Bronchial epithelial cell (primary cell): ENCODE measurements around the gene CHD1. TPM values are rescaled to one million over a fixed set of nuclear protein-coding genes. Genes with fewer than 3 reads are reported as not detected.
"Not testable (repeated sequence)": the region's sequence is repeated elsewhere in the genome, so short reads cannot be mapped to it uniquely, and the experiment has no call there.

Experiments
- DNase-seq: peaks from one replicate; pipeline ENCODE4 v3.0.0-alpha.2; 2010; ENCODE audit warnings: low read depth
- FAIRE-seq: peaks from 2 replicates; lab custom pipeline; 2011; peaks lifted over from hg19 to GRCh38; lab: Jason Lieb, UNC
- H3K27me3 ChIP-seq: 2 replicates; pipeline ENCODE4 v1.5.1; 2011; ENCODE audit warnings: low read length; ENCODE audit not compliant: control insufficient read depth, insufficient read depth
- H3K36me3 ChIP-seq: 2 replicates; pipeline ENCODE4 v1.5.1; 2011; ENCODE audit warnings: low read length; ENCODE audit not compliant: control insufficient read depth, insufficient read depth
- H3K4me3 ChIP-seq: 2 replicates; pipeline ENCODE4 v1.5.1; 2011; ENCODE audit warnings: mild to moderate bottlenecking, low read depth, low read length, control low read depth
- CTCF ChIP-seq: IDR thresholded peaks from 2 replicates; pipeline ENCODE4 v1.5.1; 2011; ENCODE audit warnings: mild to moderate bottlenecking, moderate library complexity, low read length, control low read depth, inconsistent platforms; ENCODE audit not compliant: insufficient read depth, severe bottlenecking
- total RNA-seq: library from RNA; depleted of rRNA; stranded (reverse); fragments of >200 nt; gene quantifications from 2 replicates; pipeline ENCODE4 v1.2.1, GENCODE V29; 2014

The CHD1 gene
- total RNA-seq, 1 donor from 2014 or later, result 50.5 TPM

GRCh38 chr5:98961665-98962344 lies 33.0 kb upstream of the CHD1 start:
- Histone ChIP-seq H3K36me3 (no peaks in the 10 kb centered on the region), H3K4me3 (no peak overlapping the region), H3K27me3 (no peaks in the 10 kb centered on the region)
- no peak for FAIRE-seq
- TF ChIP-seq CTCF, result no peak
- DNase-seq, result no peak

GRCh38 chr5:98957307-98957706 lies 28.5 kb upstream of the CHD1 start:
- no peak for FAIRE-seq
- no peaks in the 10 kb centered on the region for H3K27me3 ChIP-seq
- DNase-seq, result no peak
- H3K4me3 ChIP-seq, result no peak overlapping the region
- no peak for TF ChIP-seq CTCF
- no peaks in the 10 kb centered on the region for H3K36me3 ChIP-seq

GRCh38 chr5:98955888-98956287 lies 27.1 kb upstream of the CHD1 start:
- DNase-seq, H3K36me3 ChIP-seq, FAIRE-seq, H3K27me3 ChIP-seq, H3K4me3 ChIP-seq: not testable (repeated sequence)

- FAIRE-seq, result not testable (repeated sequence)
These were observed 26.7 kb upstream of the CHD1 start for GRCh38 chr5:98955471-98955870.

GRCh38 chr5:98954392-98955028 lies 25.7 kb upstream of the CHD1 start:
- TF ChIP-seq CTCF, result no peak
- no peak overlapping the region for H3K4me3 ChIP-seq
- DNase-seq (no peak), FAIRE-seq (no peak)
- H3K36me3 ChIP-seq, result no peaks in the 10 kb centered on the region
- H3K27me3 ChIP-seq, result no peaks in the 10 kb centered on the region

More at GRCh38 chr5:98955471-98955870, 26.7 kb upstream of the CHD1 start:
- H3K36me3 ChIP-seq, DNase-seq, H3K4me3 ChIP-seq, H3K27me3 ChIP-seq: not testable (repeated sequence)

GRCh38 chr5:98942847-98943246 lies 14.0 kb upstream of the CHD1 start:
- DNase-seq, result peak; percentile 4
- no peaks in the 10 kb centered on the region for H3K36me3 ChIP-seq
- no peak overlapping the region for H3K4me3 ChIP-seq
- FAIRE-seq, result no peak
- TF ChIP-seq CTCF, result no peak
- H3K27me3 ChIP-seq, result no peaks in the 10 kb centered on the region
